HG03378 (cell line): ENCODE measurements around the gene CDKAL1.
"Not testable (repeated sequence)": the region's sequence is repeated elsewhere in the genome, so short reads cannot be mapped to it uniquely, and the experiment has no call there.

Experiments used
- ATAC-seq: cut with Tn5 transposase; IDR thresholded peaks from one replicate; pipeline ENCODE4 v1.9.1; 2021; ENCODE audit warnings: mild to moderate bottlenecking, moderate library complexity; ENCODE audit not compliant: unreplicated experiment

Gene CDKAL1

DNA sequence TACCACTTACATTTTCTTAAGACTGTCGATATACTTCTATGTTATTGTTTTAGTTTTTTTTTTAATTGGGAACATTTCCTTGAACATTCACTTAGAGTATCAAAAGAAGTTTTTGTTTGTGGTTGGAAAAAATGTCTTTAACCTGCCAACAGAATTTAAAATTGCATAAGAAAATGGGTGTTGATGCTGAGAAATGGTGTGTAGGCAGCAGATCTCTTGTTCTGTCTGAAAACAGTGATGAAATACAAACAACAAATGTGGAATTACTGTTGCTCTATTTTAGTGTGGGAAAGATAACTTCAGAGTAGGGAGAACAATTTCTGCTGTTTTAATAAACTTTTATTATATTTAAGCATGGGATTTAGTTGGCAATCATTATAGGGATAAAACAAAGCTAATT, 293.5 kb downstream of the CDKAL1 start:
- no peak for ATAC-seq

DNA sequence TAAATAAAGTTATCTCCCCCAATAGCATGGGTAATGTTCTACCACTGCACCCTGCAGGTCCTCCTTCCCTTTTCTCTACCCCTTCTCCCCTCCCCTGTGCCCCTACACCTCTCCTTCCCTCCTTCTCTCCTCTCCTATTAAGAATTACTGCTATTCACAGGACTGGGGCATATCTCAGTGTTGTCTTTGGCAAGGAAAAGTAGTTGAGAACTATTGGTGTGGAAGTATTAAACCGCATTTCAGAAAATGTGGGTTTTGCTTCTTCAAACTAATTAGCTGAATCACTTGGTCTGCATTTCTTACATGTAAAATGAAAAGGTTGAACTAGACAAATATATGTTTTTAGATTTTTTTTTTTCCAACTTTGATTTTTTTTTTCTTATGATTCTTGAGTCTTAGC, 296.3 kb downstream of the CDKAL1 start:
- ATAC-seq = no peak

DNA sequence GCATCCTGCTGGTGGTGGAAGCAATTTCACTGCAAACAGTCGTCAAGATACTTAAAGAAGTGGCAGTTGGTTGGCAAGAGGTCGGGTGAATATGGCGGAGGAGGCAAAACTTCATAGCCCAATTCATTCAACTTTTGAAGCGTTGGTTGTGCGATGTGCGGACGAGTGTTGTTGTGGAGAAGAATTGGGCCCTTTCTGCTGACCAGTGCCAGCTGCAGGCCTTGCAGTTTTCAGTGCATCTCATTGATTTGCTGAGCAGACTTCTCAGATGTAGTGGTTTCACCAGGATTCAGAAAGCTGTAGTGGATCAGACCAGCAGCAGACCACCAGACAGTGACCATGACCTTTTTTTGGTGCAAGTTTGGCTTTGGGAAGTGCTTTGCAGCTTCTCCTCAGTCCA, 297.0 kb downstream of the CDKAL1 start:
- ATAC-seq = not testable (repeated sequence)

DNA sequence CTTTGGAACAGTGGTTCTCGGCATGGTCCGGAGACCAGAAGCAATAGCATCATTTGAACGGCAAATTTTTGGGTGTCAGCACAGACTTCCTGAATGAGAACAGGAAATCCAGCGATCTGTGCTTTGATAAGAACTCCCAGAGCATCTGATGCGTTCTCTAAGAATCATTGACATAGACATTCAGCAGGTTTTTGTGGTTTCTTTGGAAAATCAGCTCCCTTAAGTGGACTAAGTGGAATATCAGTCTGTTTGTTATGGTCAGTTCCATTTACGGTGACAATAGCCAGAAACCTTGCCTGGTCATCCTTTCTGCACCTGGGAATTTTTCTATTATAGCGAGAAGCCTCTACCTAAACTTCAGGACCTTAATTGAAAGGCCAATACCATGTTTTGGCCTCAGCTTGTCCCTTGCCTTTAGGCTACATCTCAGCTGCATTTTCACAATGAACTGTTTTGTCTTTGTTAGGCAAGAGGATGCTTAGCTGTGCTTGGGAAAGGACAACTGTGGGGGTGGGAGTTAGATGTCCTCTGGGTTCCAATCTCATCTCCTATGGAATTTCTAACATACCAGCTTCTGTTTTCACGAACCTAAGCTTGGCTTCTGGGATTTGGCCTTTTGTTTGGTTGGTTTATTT, 299.7 kb downstream of the CDKAL1 start:
- ATAC-seq = no peak

DNA sequence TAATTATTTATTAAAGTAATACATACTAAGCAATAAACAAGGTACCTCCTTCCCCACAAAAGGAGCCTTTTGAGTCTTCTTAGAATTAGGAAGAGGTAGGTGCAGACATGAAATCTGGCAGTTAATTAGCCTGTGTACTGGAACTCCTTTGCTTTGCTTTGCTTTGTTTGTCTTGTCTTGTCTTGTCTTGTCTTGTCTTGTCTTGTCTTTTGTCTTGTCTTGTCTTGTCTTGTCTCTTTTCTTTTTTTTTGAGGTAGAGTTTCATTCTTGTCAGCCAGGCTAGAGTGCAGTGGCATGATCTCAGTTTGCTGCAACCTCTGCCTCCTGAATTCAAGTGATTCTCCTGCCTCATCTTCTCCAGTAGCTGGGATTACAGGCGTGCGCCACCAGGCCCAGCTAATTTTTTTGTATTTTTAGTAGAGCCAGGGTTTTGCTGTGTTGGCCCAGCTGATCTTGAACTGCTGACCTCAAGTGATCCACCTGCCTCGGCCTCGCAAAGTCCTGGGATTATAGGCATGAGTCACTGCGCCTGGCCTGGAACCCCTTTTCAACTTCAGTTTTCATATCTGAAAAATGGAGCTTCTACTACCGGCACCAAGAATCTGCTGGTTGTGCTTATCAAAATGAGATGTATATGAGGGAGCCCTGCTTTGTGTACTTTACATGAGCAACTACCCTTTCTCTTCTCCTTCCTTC, 301.2 kb downstream of the CDKAL1 start:
- ATAC-seq = no peak

DNA sequence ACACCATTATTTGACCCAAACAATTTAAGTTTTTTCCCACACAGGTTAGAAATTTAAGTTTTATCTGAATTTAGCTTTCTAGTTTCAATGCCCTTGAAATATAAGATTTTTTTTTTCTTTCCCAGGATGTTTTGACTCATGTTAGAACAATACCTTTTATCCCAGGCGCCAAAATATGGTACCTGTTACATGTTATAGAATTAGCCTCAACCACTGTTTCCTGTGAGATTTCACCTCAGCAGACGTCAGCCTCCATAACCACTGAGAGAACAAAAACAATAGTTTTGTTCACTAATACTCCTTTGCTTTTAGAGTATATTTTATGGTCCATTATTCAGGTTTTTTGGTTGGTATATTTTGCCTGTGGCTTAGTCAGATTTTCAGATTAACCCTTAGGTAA, 302.9 kb downstream of the CDKAL1 start:
- ATAC-seq = no peak

DNA sequence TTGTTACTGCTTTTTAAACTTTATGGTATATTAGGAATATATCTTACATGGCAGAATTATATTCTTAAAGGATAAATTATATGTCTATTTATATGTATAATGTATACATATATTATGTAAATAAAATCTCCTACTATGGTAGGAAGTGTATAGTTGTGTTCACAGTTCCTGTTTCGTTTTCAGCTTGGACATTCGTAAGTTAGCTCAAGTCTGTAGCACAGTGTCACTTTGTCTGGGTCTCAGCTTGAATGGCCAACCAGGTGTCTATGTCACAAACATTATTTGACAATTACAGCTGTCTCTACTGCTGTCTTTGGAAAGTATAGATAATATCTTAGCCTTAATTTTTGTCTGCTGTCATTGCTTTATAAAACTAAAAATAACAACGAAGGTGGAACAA, 303.9 kb downstream of the CDKAL1 start:
- ATAC-seq = no peak

DNA sequence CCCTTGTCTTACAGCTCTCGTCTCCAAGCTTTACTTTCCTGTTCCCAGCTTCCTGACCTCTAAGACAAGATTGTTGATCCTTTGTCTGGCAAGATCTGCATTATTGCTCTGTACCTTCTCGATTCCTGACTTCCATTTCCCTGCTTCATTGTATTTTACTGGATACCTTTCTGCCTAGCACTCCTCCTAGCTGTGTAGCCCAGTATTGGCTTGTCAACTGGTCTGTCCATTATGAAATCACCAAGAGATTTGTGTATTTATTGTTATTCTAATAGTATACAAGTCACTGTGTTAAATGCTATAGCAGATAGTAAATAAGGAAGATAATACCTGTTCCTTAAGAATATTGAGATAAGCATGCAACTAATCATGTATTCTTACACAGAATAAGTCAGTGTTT, 305.4 kb downstream of the CDKAL1 start:
- ATAC-seq = no peak

DNA sequence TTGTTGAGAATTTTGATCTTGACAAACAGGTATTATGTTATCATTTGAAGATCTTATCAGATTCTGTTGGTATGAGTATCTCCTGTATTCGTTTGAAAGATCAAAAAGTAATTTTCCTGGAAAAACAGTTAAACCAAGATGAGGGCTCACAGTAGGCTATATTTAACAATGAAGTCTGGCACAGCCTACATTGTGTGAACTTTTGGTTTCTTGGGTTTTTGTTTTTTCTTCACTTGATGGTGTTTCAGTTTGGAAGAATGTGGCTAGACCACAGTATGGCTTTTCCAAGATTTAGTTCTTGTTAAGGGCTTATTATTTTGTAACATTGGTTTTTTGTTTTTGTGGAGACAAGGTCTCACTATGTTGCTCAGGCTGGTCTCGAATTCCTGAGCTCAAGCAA, 306.4 kb downstream of the CDKAL1 start:
- ATAC-seq = no peak

DNA sequence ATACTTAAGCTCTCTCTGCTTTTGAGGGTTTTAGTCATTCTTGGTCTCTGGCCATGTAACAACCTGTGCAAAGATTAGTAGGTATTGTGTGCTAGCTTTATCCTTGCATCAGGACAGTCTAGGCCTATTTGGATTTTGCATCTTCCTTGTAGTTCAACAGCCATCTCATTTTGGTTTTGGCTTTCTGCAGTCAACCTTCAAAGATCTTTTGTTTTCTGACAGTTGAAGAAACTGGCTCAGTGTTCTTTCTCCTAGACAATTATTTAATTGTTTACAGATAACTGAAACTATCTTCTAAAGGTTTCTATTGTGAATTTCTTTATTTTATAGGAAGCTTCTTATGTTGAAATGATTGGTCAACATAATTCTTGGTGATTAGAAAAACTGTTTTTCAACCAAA, 307.5 kb downstream of the CDKAL1 start:
- no peak for ATAC-seq

DNA sequence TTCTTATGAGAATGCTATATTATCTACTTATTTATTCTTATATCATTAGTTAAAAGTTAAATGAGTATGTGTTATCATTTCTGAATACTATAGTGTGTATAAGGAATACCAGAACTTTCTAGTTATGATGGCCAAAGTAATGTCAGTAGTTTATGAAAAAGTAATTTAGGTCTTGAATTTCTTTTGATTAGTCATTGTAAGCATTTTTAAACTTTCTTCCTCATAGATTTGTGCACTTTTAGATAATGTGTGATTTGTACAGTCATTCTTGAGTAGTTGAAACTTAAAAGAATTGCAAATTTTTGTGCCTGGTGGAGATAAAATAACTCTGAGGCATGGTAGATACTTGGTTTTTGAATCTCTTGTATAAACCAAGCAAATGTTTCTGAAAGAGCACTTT, 311.3 kb downstream of the CDKAL1 start:
- no peak for ATAC-seq

DNA sequence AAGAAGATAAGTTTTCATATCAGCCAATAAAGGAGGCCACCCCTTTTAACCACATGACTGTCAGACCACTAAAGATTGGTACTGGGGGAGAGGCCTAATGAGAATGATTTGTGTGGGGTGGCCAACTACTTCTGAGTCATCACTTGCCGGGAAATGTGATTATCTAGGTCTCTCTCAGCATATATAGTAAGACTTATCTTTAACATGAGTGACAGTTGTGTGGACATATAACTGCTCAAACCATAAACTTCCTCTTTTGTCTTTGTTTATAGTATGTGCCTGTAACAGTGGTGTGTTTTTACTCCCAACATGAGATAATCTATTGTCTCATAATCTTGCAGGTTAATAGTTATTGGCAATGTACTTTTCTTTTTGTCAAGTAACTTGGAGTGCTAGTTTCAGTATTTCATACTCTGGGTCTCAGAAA, 312.4 kb downstream of the CDKAL1 start:
- ATAC-seq = peak; percentile 90

DNA sequence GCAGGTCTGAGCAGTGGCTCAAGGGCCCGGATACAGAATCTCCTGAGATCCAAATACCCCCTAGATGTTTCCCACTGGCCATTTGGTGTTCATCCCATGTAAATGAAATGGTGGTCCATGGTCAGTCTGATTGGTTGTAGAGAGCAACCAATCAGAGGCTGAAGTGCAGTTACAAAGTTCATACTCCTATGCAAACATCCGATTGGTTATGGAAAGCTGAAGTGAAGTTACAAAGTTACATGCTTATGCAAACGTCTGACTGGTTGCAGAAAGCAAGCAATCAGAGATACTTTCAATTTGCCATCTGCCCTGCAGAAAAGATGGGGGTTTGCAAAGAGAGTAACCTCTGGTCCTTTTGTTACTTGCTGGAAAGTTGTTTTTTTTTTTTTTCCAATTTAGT, 313.6 kb downstream of the CDKAL1 start:
- no peak for ATAC-seq

DNA sequence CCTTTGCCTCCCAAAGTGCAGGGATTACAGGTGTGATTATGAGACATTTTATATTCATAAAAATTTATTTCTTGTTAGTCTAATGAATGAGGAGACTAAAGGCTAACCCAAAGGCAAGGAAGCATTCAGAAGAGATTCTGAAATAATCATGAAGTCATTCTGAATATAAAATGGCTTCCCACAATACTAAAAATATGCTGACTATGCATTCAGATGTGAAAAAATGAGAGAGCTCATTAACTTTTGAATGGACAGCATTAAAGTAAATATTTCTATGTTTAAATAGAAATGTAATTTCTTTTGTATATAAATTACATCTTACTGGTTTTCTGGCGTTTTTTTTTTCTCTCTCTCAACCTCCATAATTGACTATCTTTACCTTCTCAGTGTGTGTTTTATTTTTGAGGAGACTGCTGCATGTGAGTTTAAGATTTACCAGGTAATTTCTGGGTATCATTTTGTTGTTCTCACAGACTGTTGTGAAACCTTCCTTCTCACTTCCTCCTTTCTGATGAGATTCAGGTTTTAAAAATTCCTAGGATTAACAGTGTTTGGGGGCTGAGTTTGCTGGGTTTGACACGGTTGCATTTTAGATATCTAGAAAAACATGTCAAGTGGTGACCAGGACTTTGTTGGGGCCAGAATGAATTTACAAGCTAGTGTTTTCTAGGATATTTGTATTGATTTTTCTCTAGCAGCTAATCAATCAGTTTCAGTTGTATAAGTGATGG, 316.6 kb downstream of the CDKAL1 start:
- ATAC-seq = no peak

DNA sequence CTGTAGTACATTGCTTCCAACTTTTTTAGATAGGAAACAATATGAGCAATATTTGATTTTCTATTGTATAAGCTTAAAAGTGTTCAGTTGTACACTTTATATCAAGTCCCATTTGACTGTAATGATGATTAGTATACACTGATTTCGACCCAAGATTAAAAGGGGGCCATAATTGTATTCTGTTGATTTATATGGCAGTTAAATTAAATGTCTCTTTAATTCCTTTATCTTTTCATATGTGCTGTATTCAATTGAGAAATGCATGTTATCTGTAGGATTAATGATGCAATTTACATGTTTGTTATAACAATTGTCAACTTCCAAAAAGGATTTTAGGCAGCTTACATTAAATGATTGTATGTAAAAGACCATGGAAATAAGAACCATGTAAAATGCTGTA, 317.5 kb downstream of the CDKAL1 start:
- ATAC-seq = no peak

DNA sequence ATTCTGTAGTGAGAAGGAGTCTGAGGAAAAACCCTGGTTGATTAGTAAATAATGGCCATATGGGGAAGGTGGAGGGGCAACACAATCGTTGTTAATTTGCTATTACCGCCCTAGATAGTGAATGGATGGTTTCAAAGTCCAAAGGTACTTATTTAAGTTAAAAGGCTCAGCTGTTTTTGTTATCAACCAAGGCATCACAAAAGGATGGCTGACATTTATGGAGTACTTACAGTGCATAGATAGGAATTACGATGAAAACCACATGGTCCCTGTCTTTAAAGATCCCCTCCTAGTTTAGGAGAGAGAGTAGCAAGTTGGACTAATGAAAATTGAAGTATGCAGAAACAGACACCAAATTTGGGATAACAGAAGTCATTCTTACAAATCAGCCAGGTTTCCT, 319.6 kb downstream of the CDKAL1 start:
- ATAC-seq = no peak

DNA sequence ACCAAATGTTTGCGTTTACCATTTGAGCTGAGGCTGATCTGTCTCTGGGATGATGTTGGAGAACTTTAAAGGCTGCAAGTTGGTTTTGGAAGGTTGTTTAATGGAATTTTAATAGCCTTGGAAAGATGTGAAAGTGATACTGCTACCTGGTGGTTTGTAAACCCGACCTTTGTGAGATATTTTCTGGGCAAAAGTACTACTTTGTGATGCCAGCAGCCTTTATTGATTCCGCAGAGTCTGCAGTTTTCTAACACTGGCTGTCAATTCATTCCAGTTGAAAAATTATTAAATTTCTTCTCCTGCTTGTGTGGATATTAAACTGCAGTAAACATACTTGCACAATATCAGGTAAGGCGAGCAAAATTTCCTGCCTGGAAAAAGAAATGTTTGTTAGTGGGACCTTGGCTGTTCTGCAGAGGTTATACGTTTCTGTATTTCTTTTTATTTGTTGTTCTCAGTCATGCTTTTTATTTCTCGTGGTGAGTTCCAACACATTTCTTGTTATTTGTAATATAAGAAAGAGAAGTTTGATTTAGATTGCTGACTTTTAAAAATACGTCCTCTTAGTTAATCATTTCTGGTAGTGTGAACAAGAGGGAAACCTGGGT, 322.5 kb downstream of the CDKAL1 start:
- no peak for ATAC-seq

DNA sequence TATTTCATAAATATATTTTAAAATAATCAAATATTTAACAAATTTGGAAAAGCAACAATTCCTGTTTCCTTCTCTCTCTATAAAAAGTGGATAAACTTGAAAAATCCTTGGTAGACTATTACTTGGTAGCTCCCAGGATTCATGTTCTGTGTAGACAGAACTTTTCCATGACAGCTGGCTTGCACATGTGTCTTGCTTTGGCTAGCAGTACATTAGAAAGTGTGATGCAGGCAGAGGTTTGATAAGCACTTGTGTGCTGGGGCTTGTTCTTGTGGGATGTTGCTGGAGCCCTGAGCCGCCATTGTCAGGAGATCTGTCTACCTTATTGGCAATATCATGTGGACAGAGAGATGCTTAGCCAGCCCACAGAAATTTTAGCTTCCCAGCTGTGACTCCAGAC, 327.2 kb downstream of the CDKAL1 start:
- ATAC-seq = no peak

DNA sequence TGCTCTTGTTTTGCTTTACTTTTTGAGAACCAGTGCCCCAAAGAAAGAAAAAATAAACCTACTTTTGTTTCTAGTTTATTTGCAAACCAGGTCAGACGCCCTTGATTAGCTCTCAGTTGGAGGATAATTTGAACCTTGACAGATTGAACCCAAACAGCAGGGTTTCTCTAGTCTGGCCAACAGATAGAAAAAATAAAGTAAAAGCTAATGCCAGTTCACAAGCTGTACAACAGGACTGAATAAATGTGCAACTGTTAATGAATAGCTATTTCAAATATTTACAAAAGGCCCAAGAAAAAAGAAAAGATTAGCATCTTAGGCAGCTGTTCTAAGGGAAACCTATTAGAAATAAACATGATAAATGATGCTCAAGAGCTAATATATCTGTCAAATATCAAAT, 331.8 kb downstream of the CDKAL1 start:
- ATAC-seq = no peak

DNA sequence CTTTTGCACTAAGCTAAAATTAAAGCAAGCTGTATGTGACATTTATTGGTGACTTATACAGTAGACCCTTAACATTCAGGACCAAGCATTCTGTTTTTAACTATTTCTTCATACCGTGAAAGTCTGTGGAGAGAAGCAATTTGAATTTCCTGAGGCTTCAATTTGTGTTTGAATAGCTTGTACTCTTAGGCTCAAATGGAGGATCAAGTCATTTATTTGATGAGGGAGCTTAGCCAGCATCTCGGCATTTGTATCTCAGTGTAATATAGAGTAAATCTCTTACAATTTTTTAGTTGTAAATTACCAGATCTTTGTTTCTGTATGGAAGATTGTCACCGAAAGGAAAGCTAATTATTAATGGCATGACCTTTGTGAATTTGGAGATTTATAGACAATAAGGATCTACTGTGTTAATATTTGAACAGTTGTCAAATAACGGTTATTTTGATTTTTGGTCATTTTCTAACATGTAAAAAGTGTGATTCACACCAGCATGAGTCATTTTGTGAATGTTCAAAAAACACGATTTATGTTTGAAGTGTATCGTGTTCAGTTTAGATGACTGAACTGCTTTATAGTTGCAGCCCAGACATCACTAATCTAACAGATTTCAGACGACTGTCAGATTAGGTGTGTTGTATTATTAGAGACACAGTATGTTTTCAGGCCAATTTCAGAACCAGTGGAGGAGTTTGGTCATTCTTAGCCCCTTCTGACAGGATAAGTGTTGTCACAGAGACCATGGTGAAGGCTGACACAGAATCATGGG, 332.9 kb downstream of the CDKAL1 start:
- ATAC-seq = no peak
